Forelimb muscle (tissue), 1 donor: ENCODE measurements around the gene YIF1B. TPM values are rescaled to one million over a fixed set of nuclear protein-coding genes. Genes with fewer than 3 reads are reported as not detected.

ENCODE experiments used
- DNase-seq: peaks from one replicate; pipeline ENCODE4 v3.0.0-alpha.2; 2013; ENCODE audit warnings: low read depth
- polyA plus RNA-seq: library from polyadenylated mRNA; unstranded; fragments of 120-200 nt; gene quantifications from one replicate; pipeline ENCODE4 v1.2.1, GENCODE V29; 2013; ENCODE audit not compliant: insufficient read length

Gene YIF1B
- polyA plus RNA-seq, 1 donor = 27.4 TPM

DNA sequence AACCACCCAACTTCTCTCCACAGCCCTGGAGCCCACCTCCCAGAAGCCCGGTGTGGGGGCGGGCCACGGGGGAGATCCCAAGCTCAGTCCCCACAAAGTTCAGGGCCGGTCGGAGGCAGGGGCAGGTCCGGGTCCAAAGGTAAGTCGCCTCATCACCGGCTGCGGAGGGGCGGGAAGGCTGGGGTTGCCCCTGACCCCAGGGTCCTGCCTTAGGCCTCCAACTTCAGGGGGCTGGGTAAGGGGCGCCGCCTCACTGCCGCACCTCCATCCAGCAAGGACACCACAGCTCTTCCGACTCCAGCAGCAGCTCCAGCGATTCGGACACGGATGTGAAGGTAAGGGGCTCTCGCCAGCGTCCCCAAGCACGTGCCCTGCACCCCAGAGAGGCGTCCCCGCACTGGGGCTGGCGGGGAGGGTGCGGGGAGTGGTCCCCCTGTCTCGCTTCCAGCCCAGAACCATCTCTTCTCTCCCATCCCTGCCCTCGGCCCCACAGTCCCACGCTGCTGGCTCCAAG lies 11.3 kb downstream of the YIF1B start:
- DNase-seq = no peak

DNA sequence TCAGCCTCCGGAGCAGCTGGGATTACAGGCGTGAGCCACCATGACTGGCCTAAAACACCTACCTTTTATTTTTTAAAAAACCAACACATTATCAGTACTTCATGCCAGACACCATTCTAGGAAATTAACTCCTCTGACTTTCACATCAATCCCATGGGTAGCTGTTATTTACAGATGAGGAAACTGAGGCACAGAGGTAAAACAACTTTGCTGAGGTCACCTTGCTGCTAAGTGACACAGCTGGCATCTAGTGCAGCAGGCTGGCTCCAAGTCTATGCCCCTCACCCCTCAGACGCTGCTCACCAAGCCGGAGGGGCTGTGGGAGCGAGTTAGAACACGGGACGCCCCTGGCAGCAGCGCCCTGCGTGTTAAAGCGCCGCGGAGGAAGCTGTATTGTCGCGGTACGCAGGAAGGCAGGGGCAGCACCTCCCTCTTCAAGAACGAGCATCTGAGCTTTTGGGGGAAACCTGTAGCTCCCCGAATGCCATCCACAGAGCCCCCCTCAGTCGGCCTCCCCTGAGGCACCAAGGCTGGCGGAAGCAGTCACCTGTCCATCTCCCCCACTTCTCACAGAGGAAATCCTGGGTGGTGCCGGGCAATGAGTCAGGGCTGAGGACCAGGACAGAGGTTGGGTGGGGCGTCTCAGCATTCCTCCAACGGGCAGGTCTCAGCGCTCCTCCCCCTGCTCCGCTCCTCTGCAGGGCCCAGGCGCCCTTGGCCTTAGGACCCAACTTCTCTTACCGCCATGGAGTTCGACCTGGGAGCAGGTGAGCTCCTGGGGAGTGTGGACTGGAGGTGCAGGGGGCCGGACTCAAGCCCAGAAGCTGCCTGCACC lies 12.0 kb downstream of the YIF1B start, which contains the start of gene C19orf33:
C19orf33 (plus strand) TSS at position 735 of the 835 bp plus-strand sequence; CDS start at position 746, 11 bp downstream.
- no peak for DNase-seq

DNA sequence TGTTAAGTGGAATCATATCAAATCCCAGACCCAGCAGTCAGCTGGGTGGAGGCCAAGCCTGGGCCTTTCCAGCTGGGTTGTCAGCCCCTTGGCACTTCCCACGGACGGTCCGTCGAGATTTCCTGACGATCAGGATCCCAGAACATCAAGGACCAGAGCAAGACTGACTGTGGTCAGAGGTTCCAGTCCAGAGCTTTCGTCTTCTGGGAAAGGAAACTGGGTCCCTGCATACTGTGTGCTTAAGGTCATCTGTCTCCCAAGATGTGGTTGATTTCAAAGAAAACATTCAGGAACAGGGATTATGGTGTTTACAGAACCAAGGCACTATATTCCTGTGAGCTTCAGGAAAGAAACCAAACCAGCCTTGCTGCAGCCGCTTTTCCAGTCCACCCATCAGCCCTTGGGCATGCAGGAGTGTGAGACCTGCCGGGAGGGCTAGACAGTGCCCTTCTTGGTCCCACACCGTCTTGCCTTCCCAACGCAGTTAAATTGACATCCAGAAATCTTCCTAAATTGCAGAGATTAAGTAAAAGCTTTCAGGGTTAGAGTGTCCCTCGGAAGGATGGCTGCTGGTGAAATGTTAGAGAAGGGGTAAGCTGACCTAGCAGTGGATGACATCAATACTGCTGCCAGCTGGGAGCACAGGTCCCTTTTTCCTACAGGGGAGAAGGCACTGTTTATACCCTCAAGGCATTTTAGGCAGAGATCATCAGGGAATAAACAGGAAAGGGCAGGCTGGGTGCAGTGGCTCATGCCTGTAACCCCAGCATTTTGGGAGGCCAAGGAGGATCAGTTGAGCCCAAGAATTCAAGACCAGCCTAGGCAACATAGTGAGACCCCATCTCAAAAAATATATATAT lies 16.7 kb downstream of the YIF1B start:
- DNase-seq = no peak

DNA sequence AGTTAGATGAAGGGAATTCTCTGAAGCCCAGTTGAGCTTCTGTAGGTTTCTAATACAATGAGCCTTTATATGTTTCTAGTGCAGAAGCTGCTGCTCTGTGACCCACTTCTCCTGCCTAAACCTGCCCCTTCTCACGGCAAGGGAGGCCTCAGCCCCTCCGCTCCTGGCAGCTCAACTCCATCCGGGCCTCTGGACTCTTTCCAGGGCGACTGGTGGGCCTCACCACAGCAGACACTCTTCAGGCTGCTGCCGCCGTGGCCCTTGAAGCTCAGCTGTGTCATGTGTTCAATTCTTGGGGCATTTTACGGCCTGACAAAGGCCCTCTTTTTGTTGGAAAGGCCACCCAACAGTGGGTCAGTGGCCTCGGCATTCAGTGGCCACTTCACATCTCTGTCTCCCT lies 21.7 kb downstream of the YIF1B start:
- no peak for DNase-seq

DNA sequence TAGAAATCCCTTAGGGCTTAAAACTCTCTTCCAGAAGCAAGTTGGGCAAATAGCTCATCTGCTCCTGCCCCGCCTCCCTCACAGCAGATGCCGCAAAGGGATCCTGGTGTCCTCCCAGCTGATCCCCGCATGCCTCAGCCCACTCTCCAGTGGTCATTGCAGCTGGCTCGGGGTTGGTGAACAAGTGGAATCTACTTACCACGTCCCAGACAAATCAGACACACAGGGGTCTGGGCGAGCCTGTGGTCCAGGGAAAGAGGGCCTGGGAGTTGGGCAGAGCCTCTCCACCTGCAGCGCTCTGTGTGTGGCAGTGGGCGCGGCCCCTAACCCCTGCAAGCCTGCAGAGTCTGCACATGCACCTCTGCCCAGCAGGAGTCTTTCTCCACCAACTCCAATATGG lies 22.5 kb downstream of the YIF1B start:
- no peak for DNase-seq

DNA sequence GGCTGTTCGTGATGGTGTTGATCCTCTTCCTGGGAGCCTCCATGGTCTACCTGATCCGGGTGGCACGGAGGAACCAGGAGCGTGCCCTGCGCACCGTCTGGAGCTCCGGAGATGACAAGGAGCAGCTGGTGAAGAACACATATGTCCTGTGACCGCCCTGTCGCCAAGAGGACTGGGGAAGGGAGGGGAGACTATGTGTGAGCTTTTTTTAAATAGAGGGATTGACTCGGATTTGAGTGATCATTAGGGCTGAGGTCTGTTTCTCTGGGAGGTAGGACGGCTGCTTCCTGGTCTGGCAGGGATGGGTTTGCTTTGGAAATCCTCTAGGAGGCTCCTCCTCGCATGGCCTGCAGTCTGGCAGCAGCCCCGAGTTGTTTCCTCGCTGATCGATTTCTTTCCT lies 23.9 kb downstream of the YIF1B start:
- DNase-seq = no peak

DNA sequence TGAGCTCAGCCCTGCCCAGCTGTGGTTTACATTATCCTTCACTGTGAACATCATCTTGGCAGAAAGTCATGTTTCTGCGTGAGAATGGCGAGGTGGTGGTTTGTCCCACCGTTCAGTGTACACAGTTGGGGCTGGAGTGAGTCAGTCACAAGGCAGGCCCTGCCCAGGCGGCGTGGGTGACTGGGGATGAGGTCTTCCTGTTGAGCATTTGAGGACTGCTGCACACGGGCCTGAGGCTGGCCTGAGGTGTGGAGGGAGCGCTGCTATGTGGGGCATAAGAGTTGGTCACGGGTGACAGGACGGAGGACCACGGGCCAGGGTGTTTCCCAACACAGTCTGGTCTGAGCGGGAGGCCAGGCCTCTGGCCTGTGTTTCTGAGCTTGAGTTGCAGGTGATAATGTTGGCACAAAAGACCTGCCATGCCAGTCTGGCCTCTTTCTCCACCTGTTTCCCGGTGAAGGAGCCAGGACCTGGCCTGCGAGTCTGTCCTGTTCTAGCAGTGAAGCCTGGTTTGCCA lies 25.1 kb downstream of the YIF1B start:
- DNase-seq = no peak

DNA sequence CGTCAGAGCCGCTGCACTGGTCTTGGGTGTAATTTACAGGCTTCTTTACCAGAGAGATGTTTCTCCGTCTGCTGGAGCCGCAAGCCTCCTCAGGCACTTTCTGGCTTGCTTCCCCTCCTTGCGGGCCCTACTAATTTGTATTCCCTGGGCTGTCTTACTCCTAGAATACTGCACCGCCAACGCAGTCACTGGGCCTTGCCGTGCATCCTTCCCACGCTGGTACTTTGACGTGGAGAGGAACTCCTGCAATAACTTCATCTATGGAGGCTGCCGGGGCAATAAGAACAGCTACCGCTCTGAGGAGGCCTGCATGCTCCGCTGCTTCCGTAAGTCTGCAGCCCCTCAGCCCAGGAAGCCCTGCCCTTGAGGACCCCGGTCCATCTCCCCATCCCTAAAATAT lies 25.8 kb downstream of the YIF1B start:
- no peak for DNase-seq

DNA sequence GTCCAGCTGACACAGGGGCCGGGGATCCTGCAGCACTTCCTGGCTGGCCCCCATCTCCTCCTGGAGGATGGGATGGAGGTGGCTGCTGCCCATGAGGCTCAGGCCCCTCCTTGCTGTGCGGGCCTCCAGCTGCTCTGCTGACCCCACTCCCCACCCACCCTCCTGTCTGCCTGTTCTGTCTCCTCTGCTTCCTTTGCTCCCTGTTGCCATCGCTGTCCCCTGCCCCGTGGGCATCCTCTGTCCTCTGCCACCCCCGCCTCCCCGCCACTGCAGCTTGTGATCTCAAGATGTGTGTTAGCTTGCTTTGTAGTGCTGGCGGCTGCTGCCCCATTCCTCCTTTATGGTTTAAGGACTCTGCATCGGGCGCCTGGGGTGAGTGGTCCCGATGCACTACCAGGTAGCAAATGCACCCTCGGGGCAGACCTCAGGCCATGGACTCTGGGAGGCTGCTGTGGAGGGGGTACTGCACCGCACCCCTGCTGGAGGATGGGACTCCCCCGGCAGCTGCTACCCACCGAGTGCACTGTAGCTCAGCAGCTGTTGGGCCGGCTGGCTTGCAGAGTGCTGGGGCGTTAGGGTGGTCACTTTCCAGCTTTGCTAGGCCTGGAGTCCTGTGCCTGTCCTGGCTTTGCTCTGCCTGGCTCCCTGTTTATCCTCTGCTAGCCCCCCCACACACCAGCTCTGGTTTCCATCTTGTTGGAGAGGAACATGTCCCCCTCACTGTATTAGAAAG lies 27.5 kb downstream of the YIF1B start:
- DNase-seq = no peak

DNA sequence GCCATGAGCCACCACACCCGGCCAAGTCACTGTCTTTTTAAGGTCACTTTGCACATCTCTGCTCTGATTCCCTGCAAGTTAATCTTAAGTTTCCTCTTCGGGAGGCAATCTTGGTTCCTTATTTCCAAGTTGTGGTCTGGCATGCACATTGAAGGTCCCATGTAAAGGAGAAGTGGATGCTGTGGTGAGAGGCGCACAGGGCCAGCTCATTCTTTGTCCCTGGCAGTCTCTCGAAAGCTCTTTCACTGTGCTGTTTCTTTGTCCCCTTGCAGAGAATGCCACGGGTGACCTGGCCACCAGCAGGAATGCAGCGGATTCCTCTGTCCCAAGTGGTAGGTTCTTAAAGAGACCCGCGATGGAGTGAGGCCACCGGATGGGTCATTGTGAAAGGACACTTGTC lies 28.1 kb downstream of the YIF1B start:
- DNase-seq = no peak

DNA sequence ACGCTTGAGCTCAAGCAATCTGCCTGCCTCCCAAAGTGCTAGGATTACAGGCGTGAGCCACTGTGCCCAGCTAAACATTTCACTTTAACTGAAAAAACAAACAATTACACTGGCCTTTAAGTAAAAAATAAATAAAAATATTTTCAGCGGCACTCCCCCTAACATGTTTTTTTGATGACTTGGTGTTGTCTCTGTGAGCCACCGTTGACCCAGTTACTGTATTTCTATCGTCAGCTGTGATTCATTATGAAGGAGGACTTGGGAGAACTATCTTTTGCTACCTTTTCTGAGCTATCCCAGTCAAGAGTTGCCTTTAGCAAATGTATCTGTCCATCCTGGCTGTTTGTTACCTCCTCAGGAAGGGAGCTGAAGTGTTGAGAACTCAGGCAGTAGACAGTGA lies 30.2 kb downstream of the YIF1B start:
- no peak for DNase-seq

DNA sequence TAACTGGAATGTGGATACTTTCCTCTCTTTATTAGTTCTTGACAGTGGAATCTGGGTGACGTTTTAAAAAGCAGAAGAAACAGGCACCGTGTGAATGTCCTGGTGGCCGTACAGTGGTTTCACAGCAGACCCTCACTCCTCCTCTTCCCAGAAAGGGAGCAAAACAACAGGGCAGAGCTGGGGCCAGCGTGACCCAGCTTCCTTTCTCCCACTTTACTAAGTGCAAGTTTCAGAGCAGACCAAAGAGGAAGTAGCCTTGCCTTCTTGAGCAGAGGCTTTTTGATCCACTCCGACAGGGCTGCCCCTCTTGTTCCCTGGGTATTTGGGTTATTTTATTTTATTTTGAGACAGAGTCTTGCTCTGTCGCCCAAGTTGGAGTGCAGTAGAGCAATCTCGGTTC lies 31.3 kb downstream of the YIF1B start:
- no peak for DNase-seq

DNA sequence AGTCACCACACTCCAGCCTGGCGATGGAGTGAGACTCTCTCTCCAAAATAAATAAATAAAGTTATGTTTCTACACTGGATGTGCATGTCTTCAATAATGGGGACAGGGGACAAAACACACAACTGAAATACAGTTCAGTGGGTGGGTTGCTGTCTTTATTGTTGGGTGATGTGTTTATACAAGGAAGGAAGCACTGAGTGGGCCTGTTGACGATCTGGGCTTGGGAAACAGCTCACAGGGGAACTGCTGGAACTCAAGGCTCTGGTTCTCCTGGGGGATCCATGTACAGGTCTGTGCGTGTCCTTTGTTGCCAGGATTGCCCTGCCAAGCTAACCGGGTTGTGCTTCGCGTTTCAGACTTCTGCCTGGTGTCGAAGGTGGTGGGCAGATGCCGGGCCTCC lies 32.5 kb downstream of the YIF1B start:
- no peak for DNase-seq

DNA sequence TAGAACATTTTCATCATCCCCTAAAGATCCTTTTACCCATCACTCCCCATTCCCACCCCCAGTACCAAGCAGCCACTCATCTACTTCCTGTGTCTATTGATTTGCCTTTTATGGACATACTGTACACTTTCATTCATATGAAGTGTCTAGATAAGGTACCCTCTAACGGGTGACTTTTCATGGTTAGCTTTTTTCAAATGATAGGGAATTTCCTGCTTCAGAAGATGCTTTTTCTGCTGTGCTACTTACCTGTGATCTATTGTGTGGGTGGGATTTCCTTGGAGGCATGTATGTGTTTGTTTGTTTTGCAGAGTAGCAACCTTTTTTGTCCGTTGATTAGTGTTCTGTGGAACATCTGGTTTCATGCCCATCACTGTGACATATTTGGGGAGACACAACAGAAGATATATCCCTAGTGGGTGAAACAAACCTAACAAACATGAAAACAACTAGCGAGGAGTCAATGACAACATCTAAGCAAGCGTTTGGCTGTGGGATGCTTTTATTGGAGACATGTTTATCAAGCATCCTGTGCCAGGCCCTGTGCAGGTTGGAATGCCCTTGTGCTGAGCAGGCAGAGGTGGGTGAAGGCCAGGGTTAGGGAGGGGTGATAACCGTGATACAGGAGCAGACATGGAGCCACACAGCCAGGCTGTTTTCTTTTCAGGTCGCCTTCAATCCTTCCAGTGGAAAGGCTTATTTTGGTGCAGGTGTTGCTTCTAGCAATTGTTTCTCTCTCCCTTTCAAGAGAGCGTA lies 33.8 kb downstream of the YIF1B start:
- no peak for DNase-seq

DNA sequence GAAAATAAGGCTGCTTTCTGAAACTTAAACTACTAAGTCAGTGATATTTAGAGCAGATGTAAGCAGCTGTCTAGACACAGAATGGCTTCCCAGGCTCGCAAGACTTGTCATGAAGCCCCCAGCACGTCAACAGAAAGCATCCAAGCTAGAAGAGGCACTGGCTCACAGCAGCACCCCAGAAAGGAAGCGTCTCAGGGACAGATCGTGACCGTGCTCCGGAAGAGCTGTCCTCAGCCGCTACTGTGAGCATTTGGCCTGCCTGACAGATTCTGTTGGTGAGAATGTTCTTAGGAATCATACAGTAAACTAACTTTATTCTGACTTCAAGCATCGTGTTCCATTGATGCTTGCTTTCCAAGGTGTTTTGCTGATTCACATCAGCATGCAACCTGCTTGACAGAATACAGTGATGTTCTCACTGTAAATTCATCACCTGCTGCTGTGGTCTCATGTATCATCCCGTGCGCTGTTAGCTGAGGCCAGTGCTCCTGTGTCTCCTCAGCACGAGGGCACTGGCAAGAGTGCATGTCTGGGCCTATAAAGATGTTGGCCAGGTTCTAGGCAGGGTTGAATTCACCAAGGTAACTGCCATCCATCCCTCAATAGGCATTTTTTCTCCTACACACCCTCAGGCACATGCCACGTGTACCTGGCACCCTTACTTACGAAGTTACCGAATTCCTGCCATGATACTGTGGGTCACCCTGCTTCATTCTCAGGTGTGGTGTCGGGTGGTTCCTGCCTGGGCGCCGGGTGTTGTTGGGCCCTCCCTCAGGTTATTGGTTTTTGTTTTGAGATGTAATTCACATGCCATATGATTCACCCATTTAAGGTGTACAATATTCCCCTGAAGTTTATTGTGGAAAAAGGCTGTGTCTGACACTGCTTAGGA lies 35.5 kb downstream of the YIF1B start:
- DNase-seq = no peak

DNA sequence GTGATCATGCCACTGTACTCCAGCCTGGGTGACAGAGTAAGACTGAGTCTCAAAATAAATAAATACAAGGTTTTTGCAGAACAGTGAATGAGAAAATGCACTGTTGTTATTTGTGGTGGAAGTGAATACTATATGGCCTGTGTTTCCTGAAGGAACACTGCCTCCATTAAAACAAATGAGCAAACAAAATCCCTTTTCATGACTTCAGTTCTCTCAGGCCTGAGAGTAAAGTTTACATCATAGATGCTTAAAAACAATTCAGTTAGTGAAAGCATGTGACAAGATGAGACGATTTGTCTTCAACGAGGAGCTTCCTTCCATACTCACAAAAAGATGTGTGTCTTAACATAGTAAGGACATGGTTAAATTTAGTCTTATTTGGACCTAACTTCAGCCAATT lies 37.0 kb downstream of the YIF1B start:
- DNase-seq = no peak

DNA sequence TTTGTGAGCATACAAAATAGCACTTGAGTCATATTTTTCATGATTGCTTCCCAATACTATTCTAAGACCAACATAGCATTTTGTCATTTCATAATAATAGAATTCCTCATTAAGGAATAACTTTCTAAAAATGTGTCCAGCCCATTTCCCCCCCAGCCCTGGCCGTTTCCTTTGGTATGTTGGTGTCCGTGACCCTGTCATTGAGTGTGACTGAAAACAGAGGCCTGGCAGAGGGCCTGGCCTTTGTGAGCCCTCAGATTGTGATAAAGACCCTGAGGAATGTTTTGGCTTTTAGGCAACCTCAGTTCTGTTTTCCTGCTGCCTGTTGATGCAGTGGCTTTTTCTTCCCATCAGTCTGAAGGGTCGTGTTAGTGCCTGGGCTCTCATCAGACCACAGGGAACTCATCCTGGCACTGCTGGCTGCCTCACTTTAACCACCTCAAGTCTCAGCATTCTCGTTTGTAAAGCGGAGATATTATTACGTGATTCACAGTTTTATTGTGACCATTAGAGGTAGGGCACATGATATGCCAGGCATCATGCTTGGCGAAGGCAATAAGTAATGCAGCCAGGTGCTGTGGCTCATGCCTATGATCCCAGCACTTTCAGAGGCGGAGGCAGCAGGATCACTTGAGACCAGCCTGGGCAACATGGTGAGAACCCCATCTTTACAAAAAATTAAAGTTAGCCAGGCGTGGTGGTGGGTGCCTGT lies 37.6 kb downstream of the YIF1B start:
- no peak for DNase-seq

DNA sequence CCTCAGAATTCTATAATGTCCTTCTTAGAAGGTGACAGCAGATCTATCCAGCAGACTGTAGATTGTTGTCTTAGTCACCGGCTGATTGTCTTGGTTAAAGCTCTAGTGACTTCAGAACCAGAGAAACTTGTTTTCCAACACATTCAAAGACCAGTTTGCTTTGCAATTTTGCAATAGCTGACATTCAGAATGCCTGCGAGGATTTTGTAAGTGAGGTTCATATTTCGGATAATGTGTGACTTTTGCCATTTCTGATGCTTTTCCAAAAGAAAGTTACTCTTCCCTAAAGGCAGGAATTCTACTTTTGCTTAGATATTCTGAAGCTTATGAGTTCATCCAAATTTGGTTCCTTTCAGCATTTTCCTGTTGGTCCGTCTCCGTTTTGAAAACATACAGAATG lies 38.2 kb downstream of the YIF1B start:
- DNase-seq = no peak

DNA sequence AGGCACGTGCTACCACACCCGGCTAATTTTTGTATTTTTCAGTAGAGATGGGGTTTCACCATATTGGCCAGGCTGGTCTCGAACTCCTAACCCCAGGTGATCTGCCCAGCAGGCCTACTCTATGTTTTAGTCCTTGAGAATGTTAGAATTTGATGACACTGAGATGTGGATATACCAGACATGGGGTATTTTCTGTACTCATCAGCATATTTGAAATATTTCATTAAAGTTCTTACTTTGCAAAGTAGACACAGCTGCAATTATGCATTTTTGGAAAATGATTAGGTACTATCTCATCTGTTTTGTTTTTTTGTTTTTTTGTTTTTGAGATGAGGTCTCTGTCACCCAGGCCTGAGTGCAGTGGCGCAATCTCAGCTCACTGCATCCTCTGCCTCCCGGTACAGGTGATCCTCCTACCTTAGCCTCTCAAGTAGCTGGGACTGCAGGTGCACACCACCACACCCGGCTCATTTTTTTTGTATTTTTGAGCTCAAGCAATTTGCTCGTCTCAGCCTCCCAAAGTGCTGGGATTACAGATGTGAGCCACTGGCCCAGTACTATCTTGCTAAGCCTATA lies 38.7 kb downstream of the YIF1B start:
- DNase-seq = no peak
